Kidney epithelial cell (primary cell): ENCODE data around the gene NEURL3. TPM values are rescaled to one million over a fixed set of nuclear protein-coding genes. Genes with fewer than 3 reads are reported as not detected.

ENCODE experiments used
- DNase-seq: peaks from one replicate; pipeline ENCODE4 v3.0.0-alpha.2; 2010; ENCODE audit warnings: low read depth
- H3K27me3 ChIP-seq: 2 replicates; pipeline ENCODE4 v1.6.0; 2011; ENCODE audit warnings: low read length; ENCODE audit not compliant: control insufficient read depth, insufficient read depth
- H3K36me3 ChIP-seq: 2 replicates; pipeline ENCODE4 v1.5.1; 2011; ENCODE audit warnings: low read length; ENCODE audit not compliant: control insufficient read depth, insufficient read depth
- H3K4me3 ChIP-seq: 2 replicates; pipeline ENCODE4 v1.5.1; 2011; ENCODE audit warnings: low read depth, mild to moderate bottlenecking, control low read depth, low read length
- CTCF ChIP-seq: IDR thresholded peaks from 2 replicates; pipeline ENCODE4 v1.5.1; 2011; ENCODE audit warnings: mild to moderate bottlenecking, moderate library complexity, low read length, control low read depth, inconsistent platforms; ENCODE audit not compliant: insufficient read depth, poor library complexity, severe bottlenecking
- total RNA-seq: library from RNA; depleted of rRNA; stranded (reverse); fragments of >200 nt; gene quantifications from 2 replicates; pipeline ENCODE4 v1.2.3, GENCODE V29; 2015

Gene NEURL3
- total RNA-seq, 1 donor from 2014 or later = 18.6 TPM

- Histone ChIP-seq H3K4me3 (no peak overlapping the region), H3K36me3 (no peaks in the 10 kb centered on the region), H3K27me3 (peaks cover 6% of the 10 kb centered on the region)
- DNase-seq = no peak
- no peak for TF ChIP-seq CTCF
These were observed 17.4 kb upstream of the NEURL3 start for GRCh38 chr2:96522304-96523203.

GRCh38 chr2:96521219-96521618 lies 16.1 kb upstream of the NEURL3 start:
- Histone ChIP-seq H3K27me3 (peaks cover 6% of the 10 kb centered on the region), H3K36me3 (no peaks in the 10 kb centered on the region), H3K4me3 (no peak overlapping the region)
- DNase-seq = no peak
- TF ChIP-seq CTCF = no peak

GRCh38 chr2:96520697-96521096 lies 15.5 kb upstream of the NEURL3 start:
- DNase-seq = no peak
- Histone ChIP-seq H3K4me3 (no peak overlapping the region), H3K36me3 (no peaks in the 10 kb centered on the region), H3K27me3 (peaks cover 6% of the 10 kb centered on the region)
- TF ChIP-seq CTCF = no peak

- Histone ChIP-seq H3K36me3 (no peaks in the 10 kb centered on the region), H3K27me3 (peaks cover 6% of the 10 kb centered on the region), H3K4me3 (no peak overlapping the region)
- no peak for DNase-seq
- TF ChIP-seq CTCF = no peak
These were observed 15.1 kb upstream of the NEURL3 start for GRCh38 chr2:96520231-96520630.

- no peak for TF ChIP-seq CTCF
- no peaks in the 10 kb centered on the region for H3K27me3 ChIP-seq
- DNase-seq = no peak
- H3K36me3 ChIP-seq = no peaks in the 10 kb centered on the region
- no peak overlapping the region for H3K4me3 ChIP-seq
These were observed 11.9 kb upstream of the NEURL3 start for GRCh38 chr2:96517079-96517478.

- H3K27me3 ChIP-seq = no peaks in the 10 kb centered on the region
- DNase-seq = no peak
- no peak for TF ChIP-seq CTCF
- no peak overlapping the region for H3K4me3 ChIP-seq
- H3K36me3 ChIP-seq = no peaks in the 10 kb centered on the region
These were observed 9.4 kb upstream of the NEURL3 start for GRCh38 chr2:96514521-96514920.
